Heart left ventricle (tissue), 16 donors: ENCODE measurements around the gene VWC2. TPM values are rescaled to one million over a fixed set of nuclear protein-coding genes. Genes with fewer than 3 reads are reported as not detected.
A peak's percentile ranks its signal among the peaks of the same experiment; 100 is the strongest.

Experiments
- ATAC-seq, 4 donors: fragments of 200-7000 bp; cut with Tn5 transposase; one replicate each; pipeline ENCODE4 v1.9.1; 2020 to 2022; ENCODE audit warnings: moderate library complexity in 4 of 4, mild to moderate bottlenecking in 3 of 4, moderate number of reproducible peaks in 1 of 4
- DNase-seq, 5 donors: peaks; one replicate each; pipeline ENCODE4 v3.0.0-alpha.2; 2020
- H3K27ac ChIP-seq, 12 donors: fragments of 200-600 bp; sonication (generic) in 4 of 12; one replicate each; pipeline versions ENCODE4 v1.5.0 to v1.8.0; 2016 to 2022; ENCODE audit warnings: mild to moderate bottlenecking in 2 of 12
- H3K27me3 ChIP-seq, 9 donors: fragments of 200-600 bp; sonication (generic) in 2 of 9; one replicate each; pipeline versions ENCODE4 v1.5.1 to v1.8.0; 2016 to 2022; ENCODE audit warnings: mild to moderate bottlenecking in 3 of 9
- H3K36me3 ChIP-seq, 9 donors: fragments of 200-600 bp; sonication (generic) in 2 of 9; one replicate each; pipeline versions ENCODE4 v1.5.0 to v1.8.0; 2018 to 2022; ENCODE audit warnings: mild to moderate bottlenecking in 2 of 9
- H3K4me1 ChIP-seq, 12 donors: fragments of 200-600 bp; sonication (generic) in 4 of 12; one replicate each; pipeline versions ENCODE4 v1.5.0 to v1.8.0; 2016 to 2022; ENCODE audit warnings: mild to moderate bottlenecking in 3 of 12
- H3K4me3 ChIP-seq, 12 donors: fragments of 200-600 bp; sonication (generic) in 4 of 12; one replicate each; pipeline versions ENCODE4 v1.5.0 to v1.8.0; 2017 to 2022; ENCODE audit warnings: mild to moderate bottlenecking in 9 of 12, moderate library complexity in 4 of 12
- H3K9me3 ChIP-seq, 12 donors: fragments of 200-600 bp; sonication (generic) in 4 of 12; one replicate each; pipeline versions ENCODE4 v1.5.0 to v1.8.0; 2016 to 2022; ENCODE audit warnings: mild to moderate bottlenecking in 1 of 12
- CTCF ChIP-seq, 12 donors: fragments of 200-600 bp; sonication (generic) in 4 of 12; IDR thresholded peaks; one replicate each; pipeline versions ENCODE4 v1.5.0 to v1.8.0; 2018 to 2022; ENCODE audit warnings: antibody characterized with exemption in 12 of 12, mild to moderate bottlenecking in 5 of 12
- POLR2A ChIP-seq, 2 donors: fragments of 450-650 bp; IDR thresholded peaks; one replicate each; pipeline ENCODE4 v1.6.1; 2017; ENCODE audit warnings: antibody characterized with exemption in 2 of 2, mild to moderate bottlenecking in 2 of 2, moderate library complexity in 2 of 2
- WGBS, 4 donors: extraction: QIAGEN DNeasy Blood & Tissue Kit in 2 of 4; methylation state at CpG; one replicate each; pipeline versions ENCODE4 v1.1.5 to v1.1.7; 2013 to 2018; 5-methylcytosine and 5-hydroxymethylcytosine counted together
- intact Hi-C, 10 donors: fragments of 100-400 bp; cut with DNase I; formaldehyde crosslinking; loops; one replicate each; pipeline versions ENCODE4 v1.11.1 to v1.14.2; 2022
- long read RNA-seq, 3 donors: library from polyadenylated mRNA; unstranded; transcript quantifications; one replicate each; pipeline ENCODE4 v2.0.0, GENCODE V29; 2020 to 2021
- polyA plus RNA-seq, 2 donors: library from polyadenylated mRNA; stranded (reverse); fragments of 200-250 nt; gene quantifications; one replicate each; pipeline ENCODE4 v1.2.3, GENCODE V29; 2013
- total RNA-seq, 9 donors: library from RNA; depleted of rRNA in 2 of 9; stranded (reverse); fragments of >200 nt in 2 of 9; fragmentation: NEBNext Ultra II Directional in 3 of 9; extraction: Animal tissue kit (Norgen Biotek cat#: 25700) in 3 of 9; gene quantifications; one replicate each; pipeline versions ENCODE4 v1.1.0 to v1.2.4, GENCODE V29; 2016 to 2023
- donor health status: ischemic (EF 13 %, LVEDD 7.1; RV severe dilation, severe dysfunction).
- donor health status: healthy with polysubstance abuse.
- donor health status: DM: no; HTN: yes; CAD: no.
- donor health status: DM: no; HTN: no; CAD: no.
- donor health status: ischemic (EF 25% LVEDD 6.9; RV normal size, moderate dysfunction).
- donor health status: ischemic (EF 25% LVEDD 5.7; RV mildly dilated, moderate dysfunction).
- donor health status: healthy.
- donor health status: DM: yes; HTN: yes; CAD: no.
- donor health status: ischemic (EF 35%, LVEDD 5.7; RV mildly dilated, moderate dysfunction).
- donor health status: nonischemic (EF 11% LVEDD 7.7; RV severe dilation, severe dysfunction).
- donor health status: DM: yes; HTN: yes; CAD: no.
- donor health status: PGD.
- donor health status: ischemic (EF 29% LVEDD 5.4; RV normal size, mild dysfunction).
- donor health status: nonischemic (EF 23%, LVEDD 6.1; RV moderate dilation, normal function).

Gene VWC2
- total RNA-seq (10 to 100 TPM in 2 of 9 donors, 1 to 10 TPM in 7; 3.6 to 10.1 (median 6.8) TPM), polyA plus RNA-seq (1 to 10 TPM; 2.3 to 4.2 TPM)
- long read RNA-seq, donor 1, full-length matches to known transcripts: 28 of 70 reads
- long read RNA-seq, donor 1, partial matches to known transcripts: 26 of 70 reads
- long read RNA-seq, donor 1, other reads (novel, unspliced or antisense): 16 of 70 reads
- long read RNA-seq, donor 2, partial matches to known transcripts: 14 of 17 reads
- long read RNA-seq, donor 2, other reads (novel, unspliced or antisense): 3 of 17 reads
- long read RNA-seq, donor 3, full-length matches to known transcripts: 17 of 39 reads
- long read RNA-seq, donor 3, partial matches to known transcripts: 15 of 39 reads
- long read RNA-seq, donor 3, other reads (novel, unspliced or antisense): 7 of 39 reads

- 1% methylated on average over 35 to 75 of the region's 75 CpGs for WGBS, 4 donors
- Histone ChIP-seq H3K36me3 (no peaks in the 10 kb centered on the region), H3K27me3 (peaks cover 0 to 51% (median 4%) of the 10 kb centered on the region in 9 donors), H3K4me3 (peak within 1 kb of the TSS; percentile 52 to 83 (median 60)), H3K27ac (peak within 1 kb of the TSS; percentile 72 to 96 (median 86)), H3K9me3 (no peaks in the 10 kb centered on the region), H3K4me1 (peaks cover 0 to 52% (median 3%) of the 10 kb centered on the region in 12 donors)
- peak; percentile 57 to 81 (median 65) for DNase-seq
- TF ChIP-seq CTCF (IDR thresholded peaks at IDR 0.05) (no peak), POLR2A (IDR thresholded peaks at IDR 0.05) (no peak)
- peak; percentile 62 to 81 (median 80) for ATAC-seq
- intact Hi-C loops: loop anchor here in 6 of 10 donors (1.0 to 10.0 kb wide), 8 partner anchors 56 to 286 kb away; no protein-coding TSS in a partner anchor
Measured at GRCh38 chr7:49773218-49773935, at the start of gene VWC2. Gene VWC2, plus strand, starts transcription at chr7:49773638. Its CDS starts 1,798 bp downstream, at chr7:49775436.

- DNase-seq (no peak), ATAC-seq (no peak)
- H3K4me3 ChIP-seq: no peak overlapping the region
- intact Hi-C loops: no loop called here
- H3K27me3 ChIP-seq: no peaks in the 10 kb centered on the region
- H3K36me3 ChIP-seq: no peaks in the 10 kb centered on the region
- no peak overlapping the region for H3K27ac ChIP-seq
- TF ChIP-seq POLR2A (IDR thresholded peaks at IDR 0.05) (no peak), CTCF (IDR thresholded peaks at IDR 0.05) (no peak)
- H3K9me3 ChIP-seq: no peaks in the 10 kb centered on the region
- no peaks in the 10 kb centered on the region for H3K4me1 ChIP-seq
Measured at GRCh38 chr7:49724071-49724470, 49.4 kb upstream of the VWC2 start.

GRCh38 chr7:49731836-49732235 is 41.6 kb upstream of the VWC2 start:
- Histone ChIP-seq H3K4me3 (no peak overlapping the region), H3K36me3 (no peaks in the 10 kb centered on the region), H3K27me3 (no peaks in the 10 kb centered on the region), H3K27ac (no peak overlapping the region), H3K4me1 (no peaks in the 10 kb centered on the region), H3K9me3 (no peaks in the 10 kb centered on the region)
- TF ChIP-seq POLR2A (IDR thresholded peaks at IDR 0.05) (no peak), CTCF (IDR thresholded peaks at IDR 0.05) (no peak)
- WGBS, 4 donors: 47 to 76% (median 51%) methylated on average over 2 of the region's 2 CpGs
- ATAC-seq: no peak
- intact Hi-C loops: no loop called here
- DNase-seq: no peak

- no peak for ATAC-seq
- DNase-seq: no peak
Measured at GRCh38 chr7:49762666-49763065, 10.8 kb upstream of the VWC2 start.

More at GRCh38 chr7:49762666-49763065, 10.8 kb upstream of the VWC2 start:
- no peaks in the 10 kb centered on the region for H3K9me3 ChIP-seq
- no peaks in the 10 kb centered on the region for H3K27me3 ChIP-seq
- no peaks in the 10 kb centered on the region for H3K36me3 ChIP-seq
- 53 to 70% (median 63%) methylated on average over 3 of the region's 3 CpGs for WGBS, 4 donors
- no peaks in the 10 kb centered on the region for H3K4me1 ChIP-seq
- intact Hi-C loops: no loop called here
- no peak overlapping the region for H3K27ac ChIP-seq
- TF ChIP-seq CTCF (IDR thresholded peaks at IDR 0.05) (no peak), POLR2A (IDR thresholded peaks at IDR 0.05) (no peak)
- no peak overlapping the region for H3K4me3 ChIP-seq
